Panc1 (cell line): ENCODE measurements around the gene ZMYND10. TPM values are rescaled to one million over a fixed set of nuclear protein-coding genes. Genes with fewer than 3 reads are reported as not detected.

Source experiments
- ATAC-seq: fragments of 200-7000 bp; cut with Tn5 transposase; 2 replicates; pipeline ENCODE4 v1.9.1; 2020; ENCODE audit warnings: mild to moderate bottlenecking, moderate library complexity
- BruUV-seq: library from RNA; stranded (reverse); fragments of 400-500 nt; replicated peaks from 2 replicates; lab custom pipeline; 2021; lab: Mats Ljungman, UMichigan
- CTCF ChIA-PET: fragments of 300-600 bp; sonication (Branson Sonifier 250); formaldehyde crosslinking; loops from one replicate; lab custom pipeline; 2022; ENCODE audit warnings: antibody characterized with exemption; lab: Charles Lee
- POLR2A ChIA-PET: fragments of 300-600 bp; sonication (Branson Sonifier 250); formaldehyde crosslinking; loops from one replicate; lab custom pipeline; 2022; ENCODE audit warnings: antibody characterized with exemption; lab: Charles Lee
- DNase-seq: peaks from one replicate; pipeline ENCODE4 v3.0.0-alpha.2; 2010; ENCODE audit warnings: low read depth, low spot score
- H3K27ac ChIP-seq: 2 replicates; pipeline ENCODE4 v1.5.1; 2011; ENCODE audit warnings: mild to moderate bottlenecking, low read length, inconsistent platforms
- H3K27me3 ChIP-seq: fragments of 200-500 bp; sonication (Bioruptor generic); 2 replicates; pipeline ENCODE4 v1.6.0; 2014; ENCODE audit warnings: low read length, inconsistent platforms; ENCODE audit not compliant: control insufficient read depth, insufficient read depth
- H3K36me3 ChIP-seq: fragments of 200-500 bp; sonication (Bioruptor generic); 2 replicates; pipeline ENCODE4 v1.5.1; 2014; ENCODE audit warnings: inconsistent platforms, mild to moderate bottlenecking, low read length, moderate library complexity; ENCODE audit not compliant: control insufficient read depth, insufficient read depth
- H3K4me1 ChIP-seq: 2 replicates; pipeline ENCODE4 v1.5.1; 2011; ENCODE audit warnings: inconsistent platforms, mild to moderate bottlenecking, low read length, moderate library complexity; ENCODE audit not compliant: control insufficient read depth, insufficient read depth
- H3K4me3 ChIP-seq, 2 experiments: 2 replicates each; pipeline ENCODE4 v1.5.1; 2011 to 2012; ENCODE audit warnings: low read depth in 2 of 2, low read length in 2 of 2, mild to moderate bottlenecking in 2 of 2, inconsistent platforms in 1 of 2, moderate library complexity in 1 of 2
- H3K9me3 ChIP-seq: fragments of 200-500 bp; sonication (Bioruptor generic); 2 replicates; pipeline ENCODE4 v1.5.1; 2014; ENCODE audit warnings: low read depth, mild to moderate bottlenecking, inconsistent platforms, low read length, moderate library complexity; ENCODE audit not compliant: control insufficient read depth, insufficient read depth
- POLR2AphosphoS5 ChIP-seq: IDR thresholded peaks from 2 replicates; pipeline ENCODE4 v1.6.1; 2012; ENCODE audit warnings: mild to moderate bottlenecking, low read depth, low read length, moderate library complexity
- SIN3A ChIP-seq: IDR thresholded peaks from 2 replicates; pipeline ENCODE4 v1.6.1; 2012; ENCODE audit warnings: low read depth, mild to moderate bottlenecking, low read length, moderate library complexity, borderline replicate concordance; ENCODE audit not compliant: insufficient read depth
- TCF7L2 ChIP-seq: IDR thresholded peaks from 2 replicates; pipeline ENCODE4 v1.6.1; 2011; ENCODE audit warnings: mild to moderate bottlenecking, low read depth, low read length, inconsistent platforms
- in situ Hi-C: cut with HindIII; loops from 2 replicates; pipeline ENCODE4 v1.10.0; 2016; ENCODE audit warnings: low sequenced_read_pairs, low pct_unique_long_range_greater_than_20kb
- intact Hi-C: fragments of 100-400 bp; cut with micrococcal nuclease; formaldehyde crosslinking; loops from one replicate; pipeline ENCODE4 v1.10.0; 2022; ENCODE audit not compliant: unreplicated experiment
- total RNA-seq: library from RNA; stranded (reverse); gene quantifications from one replicate; pipeline ENCODE4 v1.2.1, GENCODE V29; 2021; ENCODE audit not compliant: unreplicated experiment
- TF ChIP-seq, protein P1 (sequence below): fragments of 450-650 bp; IDR thresholded peaks from 2 replicates; pipeline ENCODE4 v1.5.1; 2017; ENCODE audit warnings: mild to moderate bottlenecking
- TF ChIP-seq, protein P2 (sequence below), 2 experiments: IDR thresholded peaks; 2 replicates each; pipeline ENCODE4 v1.6.1; 2011 to 2012; ENCODE audit warnings: low read depth in 2 of 2, control low read depth in 1 of 2, low read length in 1 of 2, mild to moderate bottlenecking in 1 of 2, moderate library complexity in 1 of 2; ENCODE audit not compliant: insufficient read depth in 1 of 2

Gene ZMYND10
- total RNA-seq, 1 experiment from 2014 or later = 3.6 TPM

DNA sequence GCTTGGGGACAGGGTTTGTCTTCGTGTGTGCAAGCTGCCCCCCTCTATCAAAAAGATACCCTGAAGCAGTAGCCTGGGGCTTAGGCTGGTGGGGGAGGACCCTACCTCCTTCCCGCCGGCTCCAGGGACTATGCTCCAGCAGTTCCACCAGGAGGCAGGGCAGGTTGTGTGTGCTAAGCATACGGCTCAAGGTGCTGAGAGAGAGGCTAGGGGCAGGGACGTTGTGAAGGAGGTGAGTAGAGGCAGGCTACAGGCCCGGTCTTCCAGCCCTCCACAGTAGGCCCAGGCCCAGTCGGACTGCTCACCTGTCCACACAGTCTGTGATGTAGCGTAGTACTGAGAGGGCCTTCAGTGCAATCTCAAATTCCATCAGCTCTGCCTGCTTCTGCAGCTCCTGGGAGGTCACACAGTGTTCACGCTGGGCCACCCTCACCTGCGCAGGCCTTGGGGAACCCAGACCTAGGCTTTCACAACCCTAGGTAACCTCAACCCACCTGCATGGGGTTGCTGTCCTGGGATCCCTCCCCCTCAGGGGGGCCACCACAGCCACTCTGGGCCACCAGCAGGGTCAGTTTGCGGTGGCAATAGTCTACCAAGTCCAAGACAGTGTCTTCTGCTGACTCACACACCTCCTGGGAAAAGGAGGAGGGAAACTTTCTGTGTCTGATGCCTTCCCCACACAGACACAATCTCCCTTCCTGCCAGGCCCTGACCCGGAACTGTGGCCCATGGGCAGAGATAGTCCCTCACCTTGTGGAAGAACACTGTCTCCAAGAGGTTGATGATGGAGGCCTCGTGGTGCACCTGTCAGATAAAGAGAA is 2.5 kb downstream of the ZMYND10 start:
- H3K27me3 ChIP-seq = no peaks in the 10 kb centered on the region
- intact Hi-C loops = no loop called here
- no peaks in the 10 kb centered on the region for H3K36me3 ChIP-seq
- in situ Hi-C loops = no loop called here
- no peaks in the 10 kb centered on the region for H3K9me3 ChIP-seq
- ATAC-seq (no peak), DNase-seq (no peak)
- TF ChIP-seq, protein P1, sequence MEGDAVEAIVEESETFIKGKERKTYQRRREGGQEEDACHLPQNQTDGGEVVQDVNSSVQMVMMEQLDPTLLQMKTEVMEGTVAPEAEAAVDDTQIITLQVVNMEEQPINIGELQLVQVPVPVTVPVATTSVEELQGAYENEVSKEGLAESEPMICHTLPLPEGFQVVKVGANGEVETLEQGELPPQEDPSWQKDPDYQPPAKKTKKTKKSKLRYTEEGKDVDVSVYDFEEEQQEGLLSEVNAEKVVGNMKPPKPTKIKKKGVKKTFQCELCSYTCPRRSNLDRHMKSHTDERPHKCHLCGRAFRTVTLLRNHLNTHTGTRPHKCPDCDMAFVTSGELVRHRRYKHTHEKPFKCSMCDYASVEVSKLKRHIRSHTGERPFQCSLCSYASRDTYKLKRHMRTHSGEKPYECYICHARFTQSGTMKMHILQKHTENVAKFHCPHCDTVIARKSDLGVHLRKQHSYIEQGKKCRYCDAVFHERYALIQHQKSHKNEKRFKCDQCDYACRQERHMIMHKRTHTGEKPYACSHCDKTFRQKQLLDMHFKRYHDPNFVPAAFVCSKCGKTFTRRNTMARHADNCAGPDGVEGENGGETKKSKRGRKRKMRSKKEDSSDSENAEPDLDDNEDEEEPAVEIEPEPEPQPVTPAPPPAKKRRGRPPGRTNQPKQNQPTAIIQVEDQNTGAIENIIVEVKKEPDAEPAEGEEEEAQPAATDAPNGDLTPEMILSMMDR = no peak
- TF ChIP-seq TCF7L2 = no peak
- TF ChIP-seq, protein P2, sequence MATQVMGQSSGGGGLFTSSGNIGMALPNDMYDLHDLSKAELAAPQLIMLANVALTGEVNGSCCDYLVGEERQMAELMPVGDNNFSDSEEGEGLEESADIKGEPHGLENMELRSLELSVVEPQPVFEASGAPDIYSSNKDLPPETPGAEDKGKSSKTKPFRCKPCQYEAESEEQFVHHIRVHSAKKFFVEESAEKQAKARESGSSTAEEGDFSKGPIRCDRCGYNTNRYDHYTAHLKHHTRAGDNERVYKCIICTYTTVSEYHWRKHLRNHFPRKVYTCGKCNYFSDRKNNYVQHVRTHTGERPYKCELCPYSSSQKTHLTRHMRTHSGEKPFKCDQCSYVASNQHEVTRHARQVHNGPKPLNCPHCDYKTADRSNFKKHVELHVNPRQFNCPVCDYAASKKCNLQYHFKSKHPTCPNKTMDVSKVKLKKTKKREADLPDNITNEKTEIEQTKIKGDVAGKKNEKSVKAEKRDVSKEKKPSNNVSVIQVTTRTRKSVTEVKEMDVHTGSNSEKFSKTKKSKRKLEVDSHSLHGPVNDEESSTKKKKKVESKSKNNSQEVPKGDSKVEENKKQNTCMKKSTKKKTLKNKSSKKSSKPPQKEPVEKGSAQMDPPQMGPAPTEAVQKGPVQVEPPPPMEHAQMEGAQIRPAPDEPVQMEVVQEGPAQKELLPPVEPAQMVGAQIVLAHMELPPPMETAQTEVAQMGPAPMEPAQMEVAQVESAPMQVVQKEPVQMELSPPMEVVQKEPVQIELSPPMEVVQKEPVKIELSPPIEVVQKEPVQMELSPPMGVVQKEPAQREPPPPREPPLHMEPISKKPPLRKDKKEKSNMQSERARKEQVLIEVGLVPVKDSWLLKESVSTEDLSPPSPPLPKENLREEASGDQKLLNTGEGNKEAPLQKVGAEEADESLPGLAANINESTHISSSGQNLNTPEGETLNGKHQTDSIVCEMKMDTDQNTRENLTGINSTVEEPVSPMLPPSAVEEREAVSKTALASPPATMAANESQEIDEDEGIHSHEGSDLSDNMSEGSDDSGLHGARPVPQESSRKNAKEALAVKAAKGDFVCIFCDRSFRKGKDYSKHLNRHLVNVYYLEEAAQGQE (IDR thresholded peaks at IDR 0.05; ENCODE audit: insufficient read depth in 1 of 2, low read depth in 2 of 2, low read length in 1 of 2) = no peak
- no peak for TF ChIP-seq SIN3A
- TF ChIP-seq POLR2AphosphoS5 = no peak
- ChIA-PET POLR2A (no interaction called here), CTCF (interaction anchor here (0.6 kb wide), 1 partner anchor 179 kb away, joined by 10 read pairs; no protein-coding TSS in a partner anchor)
- no TSS peak for BruUV-seq
- H3K4me1 ChIP-seq = 0 out of 2 replicates have a peak, but pooled peaks cover 6% of the 10 kb centered on the region
- H3K27ac ChIP-seq = no peak overlapping the region
- no peak overlapping the region for H3K4me3 ChIP-seq

DNA sequence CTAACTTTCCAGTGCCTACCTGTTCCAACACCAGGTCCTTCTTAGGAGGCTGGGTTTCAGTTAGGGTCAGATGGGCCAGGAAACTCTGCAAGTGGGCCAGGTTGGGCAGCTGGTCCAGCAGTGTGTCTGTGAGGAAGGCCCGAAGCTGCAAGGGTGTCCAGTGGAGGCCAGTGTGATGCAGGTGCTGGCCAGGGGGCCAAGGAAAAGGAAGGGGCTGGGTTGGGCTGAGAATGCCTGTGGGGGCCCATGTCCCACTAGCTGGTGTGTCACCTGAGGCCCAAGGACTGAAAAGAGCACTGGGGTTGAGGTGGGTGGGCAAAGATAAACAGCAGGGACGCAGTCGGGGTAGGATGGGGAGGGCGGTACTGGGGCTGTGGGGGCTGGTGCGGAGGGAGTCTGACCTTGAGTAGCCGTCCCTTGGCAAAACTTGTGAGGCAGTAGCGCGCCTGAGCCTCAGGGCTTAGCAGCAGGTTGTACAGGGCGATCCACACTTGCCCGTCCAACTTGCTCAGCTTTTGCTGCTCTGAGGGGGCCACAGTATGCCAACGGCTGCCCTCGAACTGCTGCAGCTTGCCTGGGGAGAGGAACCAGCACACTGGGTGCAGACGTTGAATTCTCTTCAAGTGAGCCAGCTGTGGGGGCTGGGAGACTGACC is 3.4 kb downstream of the ZMYND10 start:
- ATAC-seq = no peak
- POLR2A ChIA-PET = no interaction called here
- no peak overlapping the region for H3K4me3 ChIP-seq
- in situ Hi-C loops (no loop called here), intact Hi-C loops (no loop called here)
- H3K4me1 ChIP-seq = 0 out of 2 replicates have a peak, but pooled peaks cover 6% of the 10 kb centered on the region
- H3K27me3 ChIP-seq = no peaks in the 10 kb centered on the region
- TF ChIP-seq, protein P1 = no peak
- TF ChIP-seq, protein P2 (IDR thresholded peaks at IDR 0.05; ENCODE audit: insufficient read depth in 1 of 2, low read depth in 2 of 2, low read length in 1 of 2) = no peak
- no peak for TF ChIP-seq SIN3A
- no peak for TF ChIP-seq TCF7L2
- TF ChIP-seq POLR2AphosphoS5 = no peak
- no TSS peak for BruUV-seq
- DNase-seq = no peak
- CTCF ChIA-PET = no interaction called here
- H3K9me3 ChIP-seq = no peaks in the 10 kb centered on the region
- no peak overlapping the region for H3K27ac ChIP-seq
- H3K36me3 ChIP-seq = no peaks in the 10 kb centered on the region
